Urothelium cell line (cell line): ENCODE measurements around the gene OR4K2.
"Not testable (repeated sequence)": the region's sequence is repeated elsewhere in the genome, so short reads cannot be mapped to it uniquely, and the experiment has no call there.

ENCODE experiments used
- DNase-seq: peaks from one replicate; pipeline ENCODE4 v3.0.0; 2011; ENCODE audit warnings: low spot score, mixed read lengths
- FAIRE-seq: peaks from 2 replicates; lab custom pipeline; 2011; peaks lifted over from hg19 to GRCh38; lab: Jason Lieb, UNC

The OR4K2 gene, protein sequence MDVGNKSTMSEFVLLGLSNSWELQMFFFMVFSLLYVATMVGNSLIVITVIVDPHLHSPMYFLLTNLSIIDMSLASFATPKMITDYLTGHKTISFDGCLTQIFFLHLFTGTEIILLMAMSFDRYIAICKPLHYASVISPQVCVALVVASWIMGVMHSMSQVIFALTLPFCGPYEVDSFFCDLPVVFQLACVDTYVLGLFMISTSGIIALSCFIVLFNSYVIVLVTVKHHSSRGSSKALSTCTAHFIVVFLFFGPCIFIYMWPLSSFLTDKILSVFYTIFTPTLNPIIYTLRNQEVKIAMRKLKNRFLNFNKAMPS

DNA sequence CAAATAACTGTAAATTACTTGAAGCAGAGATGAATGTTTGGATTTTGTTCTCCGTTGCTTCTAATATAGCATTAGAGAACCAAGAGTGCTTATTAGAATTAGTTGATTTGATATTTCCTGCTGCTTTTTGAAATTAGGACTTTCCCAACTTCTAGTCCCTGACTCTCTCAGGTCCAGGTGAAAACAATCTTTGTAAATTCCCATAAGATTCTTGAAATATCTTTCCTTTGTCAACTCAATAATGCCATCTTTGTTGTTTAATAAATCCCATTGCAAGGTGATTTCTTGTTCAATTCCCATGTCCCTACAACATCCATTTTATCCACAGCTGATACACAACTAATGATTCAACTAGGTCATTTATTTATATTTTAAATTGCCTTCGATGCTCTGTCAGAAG is at the start of gene OR4K2:
Gene OR4K2 (plus strand): TSS at position 301 of the 400 bp plus-strand sequence. CDS start 1,126 bp downstream, outside the sequence.
- DNase-seq, result no peak
- FAIRE-seq, result no peak

DNA sequence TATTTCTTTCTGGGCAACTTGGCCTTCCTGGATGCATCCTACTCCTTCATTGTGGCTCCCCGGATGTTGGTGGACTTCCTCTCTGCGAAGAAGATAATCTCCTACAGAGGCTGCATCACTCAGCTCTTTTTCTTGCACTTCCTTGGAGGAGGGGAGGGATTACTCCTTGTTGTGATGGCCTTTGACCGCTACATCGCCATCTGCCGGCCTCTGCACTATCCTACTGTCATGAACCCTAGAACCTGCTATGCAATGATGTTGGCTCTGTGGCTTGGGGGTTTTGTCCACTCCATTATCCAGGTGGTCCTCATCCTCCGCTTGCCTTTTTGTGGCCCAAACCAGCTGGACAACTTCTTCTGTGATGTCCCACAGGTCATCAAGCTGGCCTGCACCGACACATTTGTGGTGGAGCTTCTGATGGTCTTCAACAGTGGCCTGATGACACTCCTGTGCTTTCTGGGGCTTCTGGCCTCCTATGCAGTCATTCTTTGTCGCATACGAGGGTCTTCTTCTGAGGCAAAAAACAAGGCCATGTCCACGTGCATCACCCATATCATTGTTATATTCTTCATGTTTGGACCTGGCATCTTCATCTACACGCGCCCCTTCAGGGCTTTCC is 47.2 kb upstream of the OR4K2 start:
- FAIRE-seq, result peak; percentile 65
- not testable (repeated sequence) for DNase-seq

GRCh38 chr14:19828314-19828713 is 46.6 kb upstream of the OR4K2 start:
- DNase-seq, result no peak
- FAIRE-seq, result no peak

- FAIRE-seq, DNase-seq: not testable (repeated sequence)
Observed at GRCh38 chr14:19834203-19834848, 40.6 kb upstream of the OR4K2 start.

GRCh38 chr14:19838433-19838832 is 36.5 kb upstream of the OR4K2 start:
- FAIRE-seq (no peak), DNase-seq (no peak)

GRCh38 chr14:19851365-19851764 is 23.6 kb upstream of the OR4K2 start:
- FAIRE-seq (no peak), DNase-seq (peak; percentile 64)

DNA sequence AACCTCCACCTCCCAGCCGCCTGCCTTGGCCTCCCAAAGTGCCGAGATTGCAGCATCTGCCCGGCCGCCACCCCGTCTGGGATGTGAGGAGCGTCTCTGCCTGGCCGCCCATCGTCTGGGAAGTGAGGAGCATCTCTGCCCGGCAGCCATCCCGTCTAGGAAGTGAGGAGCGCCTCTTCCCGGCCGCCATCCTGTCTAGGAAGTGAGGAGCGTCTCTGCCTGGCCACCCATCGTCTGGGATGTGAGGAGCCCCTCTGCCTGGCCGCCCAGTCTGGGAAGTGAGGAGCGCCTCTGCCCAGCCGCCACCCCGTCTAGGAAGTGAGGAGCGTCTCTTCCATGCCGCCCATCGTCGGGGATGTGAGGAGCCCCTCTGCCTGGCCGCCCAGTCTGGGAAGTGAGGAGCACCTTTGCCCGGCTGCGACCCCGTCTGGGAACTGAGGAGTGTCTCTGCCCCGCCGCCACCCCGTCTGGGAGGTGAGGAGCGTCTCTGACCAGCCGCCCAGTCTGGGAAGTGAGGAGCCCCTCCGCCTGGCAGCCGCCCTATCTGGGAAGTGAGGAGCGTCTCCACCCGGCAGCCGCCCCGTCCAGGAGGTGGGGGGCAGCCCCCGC is 8.8 kb upstream of the OR4K2 start:
- not testable (repeated sequence) for FAIRE-seq

GRCh38 chr14:19873178-19873577 is 1.8 kb upstream of the OR4K2 start:
- DNase-seq (peak; percentile 54), FAIRE-seq (no peak)

More for the DNA sequence above, 8.8 kb upstream of the OR4K2 start:
- DNase-seq, result not testable (repeated sequence)

DNA sequence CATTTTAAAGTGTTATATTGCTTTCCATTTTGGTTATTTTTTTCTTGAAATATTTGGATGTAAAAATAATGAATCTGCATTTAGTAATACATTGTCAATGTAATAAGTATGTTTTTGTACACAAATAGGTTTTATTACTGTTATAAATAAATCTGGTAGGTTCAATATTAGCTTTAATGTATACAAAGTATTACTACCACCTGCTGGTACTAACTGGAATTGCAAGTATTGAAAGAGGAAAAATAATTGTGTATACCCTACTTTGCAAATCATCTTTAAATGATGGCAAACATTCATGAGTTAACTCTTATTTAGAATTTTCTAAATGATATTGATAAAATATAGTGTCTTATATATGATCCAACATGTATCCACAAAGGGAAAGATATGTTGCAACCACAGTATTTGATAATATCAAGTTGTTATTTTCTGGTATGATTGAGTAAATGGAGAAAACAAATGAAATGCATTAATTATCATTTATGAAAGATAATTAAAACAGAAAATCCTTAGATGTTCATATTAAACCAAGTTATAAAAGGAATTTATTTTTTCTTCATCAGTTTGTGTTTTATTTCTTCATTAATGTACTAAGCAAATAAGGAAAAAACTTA is 3.2 kb downstream of the OR4K2 start:
- no peak for FAIRE-seq
- no peak for DNase-seq

DNA sequence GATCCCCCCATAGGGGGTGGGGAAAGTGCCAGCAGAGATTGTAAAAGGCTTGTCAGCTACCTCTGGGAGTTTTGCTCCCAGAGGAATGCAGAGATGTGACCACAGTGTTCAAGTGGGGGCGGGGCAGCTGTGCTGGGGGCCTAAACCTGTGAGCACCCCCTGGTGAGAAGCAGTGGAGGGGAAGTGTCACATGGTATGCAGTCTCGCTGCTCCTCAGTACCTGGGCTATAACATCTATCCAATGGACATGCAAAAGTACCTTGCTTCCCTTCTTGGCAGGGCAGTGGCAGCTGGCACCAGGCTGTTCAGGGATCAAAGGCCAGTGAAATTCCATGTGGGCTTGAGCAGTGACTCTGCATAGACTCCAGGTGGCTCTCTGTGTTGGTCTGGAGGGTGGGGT is 20.3 kb downstream of the OR4K2 start:
- DNase-seq, result no peak
- FAIRE-seq, result peak; percentile 79

GRCh38 chr14:19900999-19901398 is 26.1 kb downstream of the OR4K2 start:
- DNase-seq (no peak), FAIRE-seq (no peak)

GRCh38 chr14:19902409-19902808 is 27.5 kb downstream of the OR4K2 start:
- no peak for FAIRE-seq
- no peak for DNase-seq

DNA sequence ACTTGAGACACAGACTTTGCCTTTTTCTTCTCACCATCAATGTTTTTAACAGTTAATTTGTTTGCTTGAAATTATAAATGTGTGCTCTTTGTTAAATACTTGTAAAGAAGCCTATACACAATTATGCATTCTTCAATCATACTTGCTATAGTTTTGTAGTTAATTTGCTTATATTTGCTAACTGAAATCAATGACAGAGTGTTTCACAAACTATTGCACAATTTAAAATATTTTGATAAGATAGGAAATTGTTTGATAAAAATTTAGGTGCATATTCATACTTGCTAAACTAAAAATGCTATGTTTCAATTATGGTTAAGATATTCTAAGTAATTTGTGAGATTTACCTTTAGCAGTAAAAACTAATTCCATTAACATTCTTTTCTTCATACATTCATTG is 31.7 kb downstream of the OR4K2 start:
- no peak for DNase-seq
- no peak for FAIRE-seq

DNA sequence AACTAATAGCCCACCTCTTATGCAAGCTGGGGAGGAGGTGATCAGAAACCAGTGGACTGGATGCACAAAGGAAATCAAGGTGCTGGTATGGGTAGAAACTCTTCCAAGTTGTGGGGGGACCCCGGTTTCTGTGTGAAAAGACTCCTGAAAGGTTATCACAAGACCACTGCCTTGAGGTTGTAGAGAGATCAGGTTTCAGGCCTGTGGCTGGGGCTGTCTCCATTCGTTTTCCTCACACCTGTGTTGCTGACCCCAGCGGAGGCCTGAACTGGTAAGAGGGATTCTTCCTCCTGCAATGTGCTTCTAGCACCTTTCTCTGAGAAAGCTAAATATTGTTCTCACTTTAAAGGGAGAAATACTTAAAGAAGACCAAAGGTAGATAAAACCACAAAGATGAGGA is 36.2 kb downstream of the OR4K2 start:
- DNase-seq, result no peak
- peak; percentile 9 for FAIRE-seq

GRCh38 chr14:19917243-19917642 is 42.3 kb downstream of the OR4K2 start:
- FAIRE-seq, result peak; percentile 67
- DNase-seq, result no peak

- FAIRE-seq (peak; percentile 52), DNase-seq (no peak)
Observed at GRCh38 chr14:19917955-19918518, 43.1 kb downstream of the OR4K2 start.

DNA sequence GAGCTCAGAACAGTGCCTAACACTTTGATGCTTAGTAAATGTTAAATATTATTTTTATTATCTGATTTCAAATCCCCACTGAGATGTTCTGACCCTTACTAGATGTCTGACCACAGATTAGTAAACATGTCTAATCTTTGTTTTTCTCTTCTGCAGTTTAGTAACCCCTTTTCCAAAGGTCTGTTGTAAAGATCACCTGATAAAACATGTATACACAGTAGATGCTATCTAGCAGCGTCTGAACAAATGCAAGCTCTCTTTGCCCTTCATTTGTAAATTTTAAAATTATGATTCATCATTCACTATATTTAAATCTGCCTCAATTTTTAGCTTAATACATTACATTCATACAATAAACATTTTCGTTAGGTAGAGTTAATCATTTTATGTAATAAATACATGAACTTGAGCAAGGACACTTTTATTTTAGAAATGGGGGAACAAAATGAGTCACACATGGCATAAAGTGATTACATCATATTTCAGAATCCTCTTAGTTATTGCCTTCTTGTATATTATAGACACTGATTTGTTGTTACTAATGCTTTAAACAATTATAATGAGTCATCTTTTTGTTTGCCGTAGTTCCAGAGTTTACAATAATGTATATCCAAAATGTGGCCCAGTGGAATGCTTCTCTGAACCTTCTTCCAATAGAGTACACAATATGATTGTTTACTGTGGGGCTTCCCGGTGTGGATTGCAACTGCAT is 43.8 kb downstream of the OR4K2 start:
- FAIRE-seq (peak; percentile 42), DNase-seq (no peak)

DNA sequence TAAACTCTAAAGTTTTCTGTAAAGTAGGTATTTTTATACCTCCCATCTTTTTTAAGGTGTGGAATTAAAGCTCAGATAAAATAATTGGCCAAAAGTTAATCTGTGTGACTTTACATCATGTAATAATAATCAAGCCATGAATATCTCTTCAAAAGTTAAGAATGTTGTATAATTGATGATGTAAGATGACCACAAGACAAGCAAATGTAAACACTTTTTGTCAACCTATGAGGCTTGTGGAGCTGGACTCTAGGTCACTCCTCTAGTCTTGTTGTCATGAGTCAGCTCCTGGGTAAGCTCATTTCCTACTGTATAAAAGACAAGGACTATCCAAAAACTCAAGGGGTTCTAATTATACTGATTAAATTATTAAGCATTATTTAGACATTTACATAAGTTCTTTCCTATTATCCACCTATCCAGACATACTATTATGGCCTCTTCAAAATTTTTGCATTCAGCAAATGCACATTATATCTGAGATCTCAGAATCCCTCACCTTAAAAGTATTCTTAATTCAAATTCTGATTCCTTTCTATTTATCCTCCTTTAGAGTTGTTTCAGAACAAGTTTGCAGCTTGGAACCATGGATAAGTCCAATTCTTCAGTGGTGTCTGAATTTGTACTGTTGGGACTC is 45.2 kb downstream of the OR4K2 start, which contains the start of gene OR4K5:
Gene OR4K5 (plus strand): TSS at position 587 of the 637 bp plus-strand sequence. CDS start 0 bp downstream, at position 587.
- DNase-seq (no peak), FAIRE-seq (no peak)

DNA sequence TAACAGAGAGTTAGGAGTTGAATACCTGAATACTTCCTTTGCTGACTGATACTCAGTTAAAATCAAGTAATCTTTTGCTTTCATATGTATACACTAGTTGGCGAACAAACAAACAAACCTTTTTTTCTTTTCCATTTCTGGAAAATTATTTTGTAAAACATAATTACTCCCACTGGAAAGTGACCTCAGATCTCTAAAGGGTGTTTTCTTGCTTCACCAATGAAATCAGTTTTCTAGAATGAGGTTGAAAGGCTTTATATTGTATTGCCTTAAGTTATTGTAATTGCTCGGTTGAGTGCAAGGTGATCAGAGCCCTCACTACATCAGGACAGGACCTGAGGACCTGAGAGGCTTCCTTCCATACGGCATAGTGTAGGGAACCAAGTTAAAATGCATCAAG is 55.7 kb downstream of the OR4K2 start, which contains the start of gene OR4K1:
Gene OR4K1 (plus strand): TSS at position 301 of the 400 bp plus-strand sequence. CDS start 4,750 bp downstream, outside the sequence.
- FAIRE-seq (no peak), DNase-seq (no peak)
